PFSK-1 (cell line): ENCODE measurements around the gene ZNF263.

Experiments used
- FOXP2 ChIP-seq: optimal IDR thresholded peaks from 2 replicates; pipeline ENCODE3; 2011; ENCODE audit warnings: borderline replicate concordance, control low read depth, inconsistent platforms; ENCODE audit not compliant: insufficient read depth; ENCODE audit errors: extremely low read length, extremely low read depth
- POLR2AphosphoS5 ChIP-seq: IDR thresholded peaks from 2 replicates; pipeline ENCODE4 v1.6.1; 2012; ENCODE audit warnings: low read depth, mild to moderate bottlenecking, control low read depth, low read length, moderate library complexity
- REST ChIP-seq, 2 experiments: IDR thresholded peaks; 2 replicates each; pipeline versions ENCODE4 v1.6.1 to v1.8.0; 2011 to 2012; ENCODE audit warnings: low read depth in 2 of 2, low read length in 2 of 2, control low read depth in 1 of 2, inconsistent platforms in 1 of 2, mild to moderate bottlenecking in 1 of 2, moderate library complexity in 1 of 2; ENCODE audit not compliant: insufficient read depth in 1 of 2
- SIN3A ChIP-seq: IDR thresholded peaks from 2 replicates; pipeline ENCODE4 v1.6.1; 2012; ENCODE audit warnings: mild to moderate bottlenecking, low read length, moderate library complexity, borderline replicate concordance; ENCODE audit not compliant: insufficient read depth
- TAF1 ChIP-seq: IDR thresholded peaks from 2 replicates; pipeline ENCODE4 v1.6.1; 2012; ENCODE audit warnings: low read length, control low read depth, borderline replicate concordance; ENCODE audit not compliant: insufficient read depth

The ZNF263 gene

GRCh38 chr16:3306078-3306477, 22.8 kb downstream of the ZNF263 start:
- TF ChIP-seq SIN3A (no peak), POLR2AphosphoS5 (no peak), FOXP2 (no peak), TAF1 (no peak), REST (IDR thresholded peaks at IDR 0.05; ENCODE audit: insufficient read depth in 1 of 2, low read depth in 2 of 2, low read length in 2 of 2) (no peak)

- TF ChIP-seq SIN3A, result no peak
- TF ChIP-seq POLR2AphosphoS5, result no peak
- no peak for TF ChIP-seq TAF1
- no peak for TF ChIP-seq REST (IDR thresholded peaks at IDR 0.05; ENCODE audit: insufficient read depth in 1 of 2, low read depth in 2 of 2, low read length in 2 of 2)
- TF ChIP-seq FOXP2, result no peak
These were observed 28.2 kb downstream of the ZNF263 start for GRCh38 chr16:3311496-3311895.

GRCh38 chr16:3317315-3317999, 34.2 kb downstream of the ZNF263 start:
- TF ChIP-seq POLR2AphosphoS5 (no peak), REST (IDR thresholded peaks at IDR 0.05; ENCODE audit: insufficient read depth in 1 of 2, low read depth in 2 of 2, low read length in 2 of 2) (no peak), TAF1 (no peak), SIN3A (no peak), FOXP2 (no peak)

- TF ChIP-seq TAF1 (no peak), SIN3A (no peak), POLR2AphosphoS5 (no peak), FOXP2 (no peak), REST (IDR thresholded peaks at IDR 0.05; ENCODE audit: insufficient read depth in 1 of 2, low read depth in 2 of 2, low read length in 2 of 2) (no peak)
These were observed 38.5 kb downstream of the ZNF263 start for GRCh38 chr16:3321816-3322215.
